ENCODE data around the gene DAZL.

The DAZL gene

DNA sequence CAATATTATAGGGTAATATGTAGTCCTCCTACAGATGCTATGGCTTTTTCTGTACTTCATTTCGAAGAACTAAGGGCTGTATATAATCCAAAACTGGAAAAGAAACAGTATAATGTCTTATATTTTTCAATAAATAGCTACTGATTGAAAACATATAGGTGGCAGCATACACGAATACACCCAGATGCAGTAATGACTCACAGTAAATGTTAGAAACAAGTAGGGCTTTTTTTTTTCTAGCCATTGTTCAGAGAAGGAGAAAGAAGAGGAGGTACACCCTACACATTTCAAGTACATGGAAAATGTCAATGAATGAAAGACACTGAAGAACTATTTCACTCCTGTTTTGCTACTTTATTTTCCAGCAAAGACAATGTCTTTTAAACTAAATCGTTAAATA, 9.4 kb downstream of the DAZL start:
- no peak for DNase-seq (ENCODE audit: low spot score)

DNA sequence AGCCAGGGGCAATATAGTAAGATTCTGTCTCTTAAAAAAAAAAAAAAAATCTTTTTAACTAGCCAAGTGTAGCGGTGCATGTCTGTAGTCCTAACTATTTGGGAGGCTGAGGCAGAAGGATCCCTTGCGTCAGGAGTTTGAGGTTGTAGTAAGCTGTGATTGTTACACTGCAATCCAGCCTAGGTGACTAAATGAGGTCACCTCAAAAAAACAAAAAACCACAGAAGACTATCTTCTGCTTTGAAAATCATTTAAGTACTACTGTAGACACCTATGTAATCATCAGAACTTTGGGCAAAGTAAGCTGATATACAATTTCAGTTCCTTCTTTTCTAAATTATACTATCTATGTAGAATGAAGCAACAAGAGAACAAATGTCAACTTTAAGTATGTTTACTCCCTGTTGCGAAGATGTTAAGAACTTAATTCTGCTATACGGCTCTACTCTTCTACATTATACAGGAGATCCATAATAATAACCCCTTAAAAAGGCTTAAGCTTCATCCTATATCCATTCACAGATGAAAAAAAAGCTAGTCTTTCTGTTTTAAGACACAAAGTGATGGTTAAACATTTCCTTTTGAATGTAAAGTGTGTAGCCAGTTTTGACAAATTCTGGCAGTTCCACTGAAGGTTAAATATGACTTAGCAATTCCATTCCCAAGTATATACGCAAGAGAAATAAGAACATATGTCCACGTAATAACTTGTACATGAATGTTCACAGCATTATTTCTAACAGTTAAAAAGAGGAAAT, 15.2 kb downstream of the DAZL start:
- no peak for DNase-seq (ENCODE audit: low spot score)

GRCh38 chr3:16589120-16589519, 16.1 kb downstream of the DAZL start:
- no peak for DNase-seq (ENCODE audit: low spot score)

GRCh38 chr3:16587681-16588060, 17.6 kb downstream of the DAZL start:
- no peak for DNase-seq (ENCODE audit: low spot score)

DNA sequence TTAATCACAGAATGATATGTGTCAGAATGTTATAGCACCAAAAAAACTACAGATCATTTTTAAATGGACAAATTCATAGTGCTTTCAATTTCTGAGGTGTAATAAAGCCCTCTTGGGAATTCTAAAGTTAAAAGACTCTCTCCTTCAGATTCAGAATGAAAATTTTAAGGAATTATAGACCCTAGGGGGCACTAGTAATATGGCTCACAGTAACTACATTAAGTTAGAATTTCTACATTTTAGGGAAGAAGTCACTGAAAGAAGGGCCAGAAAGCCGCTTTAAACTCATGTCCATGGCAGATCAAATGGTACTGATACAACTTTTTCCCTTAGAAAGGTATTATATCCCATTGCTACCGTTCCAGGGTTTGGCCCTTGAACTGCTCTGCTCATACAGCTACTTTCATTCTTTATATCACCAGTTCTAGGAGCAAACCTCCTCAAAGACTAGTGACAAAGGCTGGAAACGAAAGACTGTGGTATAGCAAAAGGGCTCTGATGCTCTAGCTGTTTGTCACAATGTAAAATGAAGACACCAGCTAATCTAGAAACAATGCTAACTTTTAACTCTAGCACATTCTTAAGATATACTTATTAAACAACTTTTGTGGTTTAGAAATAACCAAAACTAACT, 18.1 kb downstream of the DAZL start:
- no peak for DNase-seq (ENCODE audit: low spot score)

DNA sequence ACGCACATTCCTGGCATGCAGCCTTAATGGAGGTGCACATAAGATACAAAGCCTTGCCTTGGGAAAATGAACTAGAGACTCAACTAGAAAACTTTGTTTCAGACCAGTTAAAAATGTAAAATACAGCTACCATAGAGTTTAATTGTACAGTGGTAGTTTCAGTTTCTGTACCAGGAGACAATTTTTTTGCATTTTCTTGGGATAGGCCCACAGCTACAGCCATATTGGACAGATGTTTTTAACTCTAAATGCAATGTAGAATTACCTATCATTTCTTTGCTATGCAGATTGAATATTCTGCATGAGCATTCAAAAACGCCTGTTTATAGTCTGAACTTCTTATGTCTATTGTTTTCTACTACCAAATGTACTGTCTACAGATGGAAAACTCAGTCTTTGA, 20.3 kb downstream of the DAZL start:
- DNase-seq (ENCODE audit: low spot score) = no peak

DNA sequence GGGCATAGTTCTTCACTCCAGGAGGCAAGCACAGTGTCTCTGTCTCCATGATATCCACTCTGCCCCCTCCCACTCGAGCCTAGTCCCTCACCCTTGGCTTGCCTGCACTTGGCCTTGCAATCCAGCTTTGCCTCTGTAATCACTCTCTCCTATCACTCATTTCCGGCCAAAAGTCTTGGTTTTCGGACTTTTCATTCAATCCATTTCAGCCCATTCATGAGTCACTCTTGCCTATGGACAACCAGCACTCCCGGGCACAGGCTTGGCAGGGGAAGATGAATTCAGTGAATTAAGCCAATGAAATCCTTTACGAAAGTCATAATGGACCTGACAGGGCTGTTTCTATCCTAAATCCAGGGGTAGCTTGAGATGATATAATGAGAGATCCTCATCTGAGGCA, 21.7 kb downstream of the DAZL start:
- no peak for DNase-seq (ENCODE audit: low spot score)

GRCh38 chr3:16570113-16570512, 35.1 kb downstream of the DAZL start:
- no peak for DNase-seq (ENCODE audit: low spot score)

DNA sequence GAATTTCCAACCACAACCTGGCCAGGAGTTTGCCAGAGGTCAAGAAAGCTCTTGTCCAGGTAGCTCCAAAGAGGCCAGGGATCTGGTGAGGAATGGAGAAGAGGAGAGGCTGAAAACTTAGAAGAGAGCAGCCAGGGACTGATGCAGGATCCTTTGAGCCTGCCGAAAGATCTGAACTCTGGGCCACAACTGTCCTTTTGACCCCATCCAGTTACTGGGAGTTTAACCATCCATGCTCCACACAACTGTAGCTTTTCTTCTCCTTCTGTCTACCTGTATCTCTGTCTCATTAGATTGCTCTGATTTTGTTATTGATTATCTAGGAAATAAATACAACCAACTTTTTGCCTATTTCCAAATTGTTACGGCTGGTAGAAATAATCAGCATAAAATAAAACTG, 36.7 kb downstream of the DAZL start:
- no peak for DNase-seq (ENCODE audit: low spot score)

GRCh38 chr3:16568115-16568514, 37.1 kb downstream of the DAZL start:
- no peak for DNase-seq (ENCODE audit: low spot score)

- DNase-seq (ENCODE audit: low spot score) = no peak
These were observed 45.4 kb downstream of the DAZL start for GRCh38 chr3:16559653-16560365.

GRCh38 chr3:16554126-16554525, 51.1 kb downstream of the DAZL start:
- DNase-seq (ENCODE audit: low spot score) = no peak

DNA sequence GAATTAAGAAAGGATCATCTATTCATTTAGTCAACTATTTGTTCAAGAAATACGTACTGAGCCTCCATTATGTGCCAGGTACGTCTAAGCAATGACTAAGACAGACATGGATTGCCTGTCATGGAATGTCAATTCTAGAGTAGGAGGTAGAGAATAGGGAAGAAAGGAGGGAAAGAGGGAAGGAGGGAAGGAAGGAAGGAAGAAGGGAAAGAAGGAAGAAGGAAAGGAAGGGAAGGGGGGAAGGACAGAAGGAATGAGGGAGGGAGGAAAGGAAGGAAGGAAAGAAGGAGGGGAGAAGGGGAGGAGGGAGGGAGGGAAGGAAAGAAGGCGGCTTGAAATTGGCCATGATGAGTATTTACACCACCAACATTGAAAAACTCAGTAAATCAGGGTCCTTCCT, 52.5 kb downstream of the DAZL start:
- no peak for DNase-seq (ENCODE audit: low spot score)

GRCh38 chr3:16551342-16551976, 53.8 kb downstream of the DAZL start:
- DNase-seq (ENCODE audit: low spot score) = no peak

- peak; percentile 48 for DNase-seq (ENCODE audit: low spot score)
These were observed 54.4 kb downstream of the DAZL start for GRCh38 chr3:16550676-16551341.

DNA sequence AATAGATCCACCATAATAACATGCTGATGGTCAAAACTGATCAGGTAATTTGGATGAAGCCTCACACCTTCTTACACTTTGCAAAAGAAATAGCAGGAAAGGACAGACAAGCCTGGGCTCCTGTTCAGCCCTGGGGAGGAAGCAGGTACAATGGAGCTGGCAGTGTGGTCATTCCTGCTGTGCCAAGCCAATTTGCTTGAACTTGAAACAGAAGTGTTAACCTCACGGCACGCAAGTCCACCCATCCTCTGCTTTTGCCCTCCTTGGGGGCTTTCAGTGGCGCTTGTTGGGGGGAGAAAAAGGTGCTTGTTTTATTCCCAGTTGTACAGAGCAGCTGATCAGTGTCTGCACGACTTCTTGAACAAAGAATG, 54.9 kb downstream of the DAZL start:
- no peak for DNase-seq (ENCODE audit: low spot score)

DNA sequence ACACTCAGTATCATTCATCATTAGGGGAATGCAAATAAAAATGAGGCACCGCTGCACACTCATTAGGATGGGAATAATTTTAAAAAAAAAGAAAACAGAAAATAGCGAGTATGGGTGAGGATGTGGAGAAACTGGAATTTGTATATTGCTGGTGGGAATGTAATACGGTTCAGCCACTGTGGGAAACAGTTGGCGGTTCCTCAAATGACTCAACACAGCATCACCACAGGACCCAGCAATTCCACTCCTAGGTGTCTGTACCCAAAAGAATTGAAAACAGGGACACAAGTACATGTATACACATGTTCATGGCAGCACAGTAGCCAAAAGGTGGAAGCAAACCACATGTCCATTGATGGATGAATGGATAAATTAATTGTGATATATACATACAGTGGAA, 56.5 kb downstream of the DAZL start:
- no peak for DNase-seq (ENCODE audit: low spot score)

GRCh38 chr3:16547561-16548357, 57.5 kb downstream of the DAZL start:
- DNase-seq (ENCODE audit: low spot score) = no peak

DNA sequence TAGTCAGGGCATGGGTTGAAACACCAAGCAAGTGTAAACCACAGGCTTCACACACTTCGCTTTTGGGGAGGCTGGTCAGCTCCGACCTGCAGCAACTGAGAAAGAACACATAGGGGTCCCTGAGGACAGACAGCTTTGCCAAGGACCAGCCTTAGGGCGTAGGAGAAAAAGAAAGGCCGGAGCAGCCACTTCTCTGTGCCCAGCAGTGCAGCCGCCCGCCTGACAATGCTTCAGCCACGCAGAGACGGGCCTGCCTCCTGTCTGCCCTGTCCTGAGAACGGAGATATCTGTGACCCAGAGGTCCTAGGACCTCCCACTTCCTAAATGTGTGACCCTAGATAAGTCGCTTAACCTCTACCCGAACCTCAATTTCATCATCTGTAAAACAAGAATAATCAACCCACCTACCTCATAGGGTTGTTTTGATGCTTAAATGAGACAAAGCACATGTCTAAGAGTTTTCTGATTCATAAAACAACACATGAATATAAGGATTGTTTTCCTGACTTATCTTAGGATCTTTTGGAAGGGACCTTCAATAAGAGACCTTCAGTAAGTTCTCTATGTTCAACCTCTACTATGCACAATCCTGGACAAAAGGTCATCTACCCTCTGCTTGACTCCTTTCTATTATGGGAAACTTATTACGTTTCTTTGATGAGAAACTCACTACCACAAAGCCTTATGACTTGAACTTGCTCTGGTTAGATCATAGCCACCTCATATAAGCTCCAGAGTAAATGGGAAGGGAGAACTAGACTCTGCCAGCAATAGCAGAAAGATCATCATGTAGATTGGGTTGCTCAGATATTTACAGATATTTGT, 58.8 kb downstream of the DAZL start:
- peak; percentile 27 for DNase-seq (ENCODE audit: low spot score)

- DNase-seq (ENCODE audit: low spot score) = no peak
These were observed 59.6 kb downstream of the DAZL start for GRCh38 chr3:16545413-16546185.
